Mesothelial cell of epicardium (in vitro differentiated cells): Measurements from ENCODE around the gene ZNF316. TPM values are rescaled to one million over a fixed set of nuclear protein-coding genes. Genes with fewer than 3 reads are reported as not detected.

ENCODE experiments used
- DNase-seq, 2 experiments: peaks; one replicate each; pipeline ENCODE4 v3.0.0; 2021; ENCODE audit warnings: low spot score in 2 of 2; ENCODE audit not compliant: unreplicated experiment in 2 of 2
- H3K27ac Mint-ChIP-seq: 2 replicates; pipeline ENCODE4 v1.8.0; 2021; ENCODE audit warnings: mixed read lengths
- H3K27me3 Mint-ChIP-seq: 2 replicates; pipeline ENCODE4 v1.8.0; 2021; ENCODE audit warnings: low read depth, mixed read lengths
- H3K36me3 Mint-ChIP-seq: 2 replicates; pipeline ENCODE4 v1.8.0; 2021; ENCODE audit warnings: mixed read lengths
- H3K4me1 Mint-ChIP-seq: 2 replicates; pipeline ENCODE4 v1.8.0; 2021; ENCODE audit warnings: mixed read lengths
- H3K4me3 Mint-ChIP-seq: 2 replicates; pipeline ENCODE4 v1.8.0; 2021; ENCODE audit warnings: mild to moderate bottlenecking, moderate library complexity, mixed read lengths
- H3K9me3 Mint-ChIP-seq: 2 replicates; pipeline ENCODE4 v1.8.0; 2021; ENCODE audit warnings: mixed read lengths
- total RNA-seq: library from RNA; stranded (reverse); gene quantifications from 3 replicates; pipeline ENCODE4 v1.2.1, GENCODE V29; 2021
- TF ChIP-seq, protein P1 (sequence below): fragments of 200-600 bp; sonication (generic); IDR thresholded peaks from one replicate; pipeline ENCODE4 v1.5.0; 2021; ENCODE audit warnings: antibody characterized with exemption; ENCODE audit not compliant: unreplicated experiment

Gene ZNF316
- total RNA-seq, 1 donor from 2014 or later, result 57.9 TPM

GRCh38 chr7:6600093-6600492 lies 37.0 kb upstream of the ZNF316 start:
- no peaks in the 10 kb centered on the region for H3K9me3 Mint-ChIP-seq
- no peaks in the 10 kb centered on the region for H3K4me1 Mint-ChIP-seq
- H3K36me3 Mint-ChIP-seq, result peaks cover 31% of the 10 kb centered on the region
- H3K27ac Mint-ChIP-seq, result no peak overlapping the region
- no peaks in the 10 kb centered on the region for H3K27me3 Mint-ChIP-seq
- DNase-seq, result no peak
- TF ChIP-seq, protein P1, sequence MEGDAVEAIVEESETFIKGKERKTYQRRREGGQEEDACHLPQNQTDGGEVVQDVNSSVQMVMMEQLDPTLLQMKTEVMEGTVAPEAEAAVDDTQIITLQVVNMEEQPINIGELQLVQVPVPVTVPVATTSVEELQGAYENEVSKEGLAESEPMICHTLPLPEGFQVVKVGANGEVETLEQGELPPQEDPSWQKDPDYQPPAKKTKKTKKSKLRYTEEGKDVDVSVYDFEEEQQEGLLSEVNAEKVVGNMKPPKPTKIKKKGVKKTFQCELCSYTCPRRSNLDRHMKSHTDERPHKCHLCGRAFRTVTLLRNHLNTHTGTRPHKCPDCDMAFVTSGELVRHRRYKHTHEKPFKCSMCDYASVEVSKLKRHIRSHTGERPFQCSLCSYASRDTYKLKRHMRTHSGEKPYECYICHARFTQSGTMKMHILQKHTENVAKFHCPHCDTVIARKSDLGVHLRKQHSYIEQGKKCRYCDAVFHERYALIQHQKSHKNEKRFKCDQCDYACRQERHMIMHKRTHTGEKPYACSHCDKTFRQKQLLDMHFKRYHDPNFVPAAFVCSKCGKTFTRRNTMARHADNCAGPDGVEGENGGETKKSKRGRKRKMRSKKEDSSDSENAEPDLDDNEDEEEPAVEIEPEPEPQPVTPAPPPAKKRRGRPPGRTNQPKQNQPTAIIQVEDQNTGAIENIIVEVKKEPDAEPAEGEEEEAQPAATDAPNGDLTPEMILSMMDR, result no peak
- H3K4me3 Mint-ChIP-seq, result no peak overlapping the region

DNA sequence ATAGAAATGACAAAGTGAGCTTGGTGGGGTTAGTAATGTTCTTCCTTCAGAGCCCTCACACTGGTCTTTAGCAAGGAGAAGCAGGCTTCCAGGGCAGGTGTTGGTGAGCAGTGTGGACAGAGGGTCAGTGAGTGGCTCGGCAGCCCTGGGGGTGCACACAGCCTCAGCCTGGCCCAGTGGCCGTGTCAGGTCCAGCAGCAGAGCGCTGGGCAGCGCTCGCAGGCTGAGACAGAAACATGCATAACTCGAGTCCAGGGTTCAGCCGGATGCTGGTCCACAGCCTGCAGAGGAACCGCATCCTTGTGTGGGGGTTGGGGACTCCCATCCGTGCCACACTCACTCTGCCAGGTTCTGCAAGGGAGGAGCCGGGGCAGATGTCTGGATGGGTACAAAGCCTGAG lies 32.7 kb upstream of the ZNF316 start:
- no peaks in the 10 kb centered on the region for H3K27me3 Mint-ChIP-seq
- TF ChIP-seq, protein P1, result no peak
- no peaks in the 10 kb centered on the region for H3K4me1 Mint-ChIP-seq
- no peak overlapping the region for H3K27ac Mint-ChIP-seq
- no peak for DNase-seq
- H3K36me3 Mint-ChIP-seq, result peaks cover 24% of the 10 kb centered on the region
- no peaks in the 10 kb centered on the region for H3K9me3 Mint-ChIP-seq
- H3K4me3 Mint-ChIP-seq, result no peak overlapping the region

DNA sequence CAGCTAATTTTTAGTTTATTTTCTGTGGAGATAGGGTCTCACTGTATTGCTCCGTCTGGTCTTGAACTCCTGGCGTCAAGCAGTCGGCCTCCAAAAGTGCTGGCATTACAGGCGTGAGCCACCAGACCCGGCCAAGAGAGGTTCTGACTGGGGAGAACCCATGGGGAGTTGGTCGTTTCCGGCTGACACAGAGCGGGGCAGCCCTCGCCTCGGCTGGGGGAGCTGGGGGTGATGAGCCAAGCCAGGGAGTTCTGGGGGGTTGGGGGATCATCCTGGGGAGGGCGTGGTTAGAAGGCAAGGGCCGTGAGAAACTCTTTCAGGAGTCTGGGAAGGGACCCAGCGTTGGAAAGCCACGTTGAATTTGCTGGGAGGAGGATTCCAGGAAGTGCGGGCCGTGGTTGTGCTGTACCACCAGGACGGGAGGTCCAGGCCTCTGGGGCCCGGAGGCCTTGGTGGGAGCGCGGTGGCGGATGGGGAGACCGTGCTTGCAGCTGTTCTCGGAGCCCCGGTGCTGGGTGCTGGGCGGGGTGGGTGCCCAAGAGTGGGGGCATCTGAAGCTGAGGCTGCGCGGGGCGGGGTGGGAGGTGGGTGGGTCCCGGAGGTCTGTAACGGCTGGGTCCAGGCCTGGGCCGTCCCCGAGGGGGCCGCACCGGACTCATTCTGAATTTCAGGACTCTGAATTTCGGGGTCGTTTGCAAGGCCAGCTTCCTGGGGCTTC lies 30.1 kb upstream of the ZNF316 start:
- H3K4me1 Mint-ChIP-seq, result no peaks in the 10 kb centered on the region
- no peaks in the 10 kb centered on the region for H3K9me3 Mint-ChIP-seq
- TF ChIP-seq, protein P1, result no peak
- no peaks in the 10 kb centered on the region for H3K27me3 Mint-ChIP-seq
- no peak for DNase-seq
- no peak overlapping the region for H3K4me3 Mint-ChIP-seq
- peaks cover 21% of the 10 kb centered on the region for H3K36me3 Mint-ChIP-seq
- H3K27ac Mint-ChIP-seq, result no peak overlapping the region

GRCh38 chr7:6607651-6608051 lies 29.5 kb upstream of the ZNF316 start:
- no peaks in the 10 kb centered on the region for H3K9me3 Mint-ChIP-seq
- H3K36me3 Mint-ChIP-seq, result peaks cover 18% of the 10 kb centered on the region
- H3K27me3 Mint-ChIP-seq, result no peaks in the 10 kb centered on the region
- no peaks in the 10 kb centered on the region for H3K4me1 Mint-ChIP-seq
- DNase-seq, result no peak
- TF ChIP-seq, protein P1, result no peak
- no peak overlapping the region for H3K4me3 Mint-ChIP-seq
- no peak overlapping the region for H3K27ac Mint-ChIP-seq

DNA sequence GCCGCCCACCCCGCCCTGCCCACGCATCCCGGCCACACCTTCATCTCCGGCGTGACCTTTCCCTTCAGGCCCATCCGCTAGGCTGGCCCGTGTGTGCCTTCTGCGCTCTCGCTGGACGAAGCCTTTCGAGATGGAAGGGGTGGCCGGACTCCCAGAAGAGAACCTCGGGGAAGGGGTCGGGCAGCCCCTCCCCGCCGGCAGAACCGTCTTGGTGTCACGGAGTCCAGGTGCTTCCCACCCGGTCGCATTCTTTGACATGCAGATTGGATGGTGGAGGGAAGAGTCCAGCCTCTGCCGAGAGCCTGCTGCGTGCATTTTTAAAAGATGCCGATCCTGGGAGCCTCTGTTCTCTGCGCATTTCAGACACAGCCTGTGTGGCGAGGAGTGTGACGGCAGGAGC lies 29.0 kb upstream of the ZNF316 start:
- H3K27me3 Mint-ChIP-seq, result no peaks in the 10 kb centered on the region
- H3K36me3 Mint-ChIP-seq, result peaks cover 18% of the 10 kb centered on the region
- no peak overlapping the region for H3K4me3 Mint-ChIP-seq
- H3K9me3 Mint-ChIP-seq, result no peaks in the 10 kb centered on the region
- no peak overlapping the region for H3K27ac Mint-ChIP-seq
- H3K4me1 Mint-ChIP-seq, result no peaks in the 10 kb centered on the region
- TF ChIP-seq, protein P1, result no peak
- no peak for DNase-seq

- Mint-ChIP-seq H3K4me1 (no peaks in the 10 kb centered on the region), H3K4me3 (no peak overlapping the region), H3K27ac (no peak overlapping the region)
Observed at GRCh38 chr7:6608794-6609193, 28.3 kb upstream of the ZNF316 start.

More at GRCh38 chr7:6608794-6609193, 28.3 kb upstream of the ZNF316 start:
- H3K36me3 Mint-ChIP-seq, result peaks cover 15% of the 10 kb centered on the region
- H3K27me3 Mint-ChIP-seq, result no peaks in the 10 kb centered on the region
- TF ChIP-seq, protein P1, result no peak
- H3K9me3 Mint-ChIP-seq, result no peaks in the 10 kb centered on the region
- no peak for DNase-seq
